Esophagus muscularis mucosa (tissue), 3 donors: ENCODE data around the gene ARHGEF7.

ENCODE experiments used
- POLR2A ChIP-seq: fragments of 450-650 bp; IDR thresholded peaks from one replicate; pipeline ENCODE4 v1.6.1; 2017; ENCODE audit warnings: antibody characterized with exemption, moderate library complexity, mild to moderate bottlenecking, low read depth
- POLR2AphosphoS5 ChIP-seq, 2 donors: sonication (generic); formaldehyde crosslinking; IDR thresholded peaks; one replicate each; pipeline ENCODE4 v1.6.1; 2017; ENCODE audit warnings: antibody characterized with exemption in 2 of 2
- TF ChIP-seq, protein P1 (sequence below), 3 experiments: fragments of 200-600 bp in 2 of 3; fragments of 450-650 bp in 1 of 3; sonication (generic) in 2 of 3; IDR thresholded peaks; one replicate each; pipeline ENCODE4 v1.5.1; 2017 to 2019; ENCODE audit warnings: antibody characterized with exemption in 3 of 3, mild to moderate bottlenecking in 2 of 3, moderate library complexity in 1 of 3

DNA sequence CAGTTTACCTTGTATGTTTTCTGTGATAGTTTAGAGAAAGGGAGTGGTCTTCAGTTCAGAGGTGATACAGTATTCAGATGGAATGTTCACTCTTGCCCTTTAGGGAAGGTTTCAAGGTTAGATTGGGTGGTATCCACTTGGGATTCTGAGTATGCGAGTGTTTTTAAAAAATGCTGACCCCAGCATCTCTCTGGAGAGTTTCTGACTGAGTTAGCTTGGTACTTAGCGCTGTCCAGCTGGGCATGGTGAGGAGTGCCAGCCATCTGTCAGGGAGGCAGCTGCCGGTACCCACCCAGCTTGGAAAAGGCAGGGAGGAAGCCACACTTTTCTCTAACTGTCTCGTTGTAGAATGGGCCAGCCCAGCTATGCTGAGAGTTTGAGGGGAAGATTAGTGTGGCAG lies 63.3 kb downstream of the ARHGEF7 start:
- TF ChIP-seq, protein P1, sequence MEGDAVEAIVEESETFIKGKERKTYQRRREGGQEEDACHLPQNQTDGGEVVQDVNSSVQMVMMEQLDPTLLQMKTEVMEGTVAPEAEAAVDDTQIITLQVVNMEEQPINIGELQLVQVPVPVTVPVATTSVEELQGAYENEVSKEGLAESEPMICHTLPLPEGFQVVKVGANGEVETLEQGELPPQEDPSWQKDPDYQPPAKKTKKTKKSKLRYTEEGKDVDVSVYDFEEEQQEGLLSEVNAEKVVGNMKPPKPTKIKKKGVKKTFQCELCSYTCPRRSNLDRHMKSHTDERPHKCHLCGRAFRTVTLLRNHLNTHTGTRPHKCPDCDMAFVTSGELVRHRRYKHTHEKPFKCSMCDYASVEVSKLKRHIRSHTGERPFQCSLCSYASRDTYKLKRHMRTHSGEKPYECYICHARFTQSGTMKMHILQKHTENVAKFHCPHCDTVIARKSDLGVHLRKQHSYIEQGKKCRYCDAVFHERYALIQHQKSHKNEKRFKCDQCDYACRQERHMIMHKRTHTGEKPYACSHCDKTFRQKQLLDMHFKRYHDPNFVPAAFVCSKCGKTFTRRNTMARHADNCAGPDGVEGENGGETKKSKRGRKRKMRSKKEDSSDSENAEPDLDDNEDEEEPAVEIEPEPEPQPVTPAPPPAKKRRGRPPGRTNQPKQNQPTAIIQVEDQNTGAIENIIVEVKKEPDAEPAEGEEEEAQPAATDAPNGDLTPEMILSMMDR (IDR thresholded peaks at IDR 0.05) = no peak
- TF ChIP-seq POLR2A = no peak
- TF ChIP-seq POLR2AphosphoS5 (IDR thresholded peaks at IDR 0.05) = no peak
